ENCODE data around the gene LRRFIP1. TPM values are rescaled to one million over a fixed set of nuclear protein-coding genes. Genes with fewer than 3 reads are reported as not detected.

The LRRFIP1 gene
- polyA plus RNA-seq, 1 donor (not counting 4 experiments of a cell fraction or from before 2014, with no cell fraction given): 115 TPM

GRCh38 chr2:237592425-237592980 is 34.9 kb upstream of the LRRFIP1 start:
- FAIRE-seq (no peak), DNase-seq (ENCODE audit: low read depth, low spot score) (no peak)
- H2AFZ ChIP-seq (ENCODE audit: control insufficient read depth, low read length): no peak overlapping the region
- TF ChIP-seq EZH2 (IDR thresholded peaks at IDR 0.05; ENCODE audit: low read length): no peak
- no peak for TF ChIP-seq CTCF (optimal IDR thresholded peaks at IDR 0.05 in 1 of 3, IDR thresholded peaks at IDR 0.05 in 1 of 3, conservative IDR thresholded peaks at IDR 0.05 in 1 of 3; ENCODE audit: extremely low read depth in 1 of 3, insufficient read depth in 2 of 3, low read length in 3 of 3)
- no peak overlapping the region for H3K27ac ChIP-seq (ENCODE audit: control insufficient read depth, insufficient read depth, low read length)
- no peaks in the 10 kb centered on the region for H4K20me1 ChIP-seq (ENCODE audit: control insufficient read depth, extremely low read depth, insufficient read depth, low read length)
- H3K4me2 ChIP-seq (ENCODE audit: control insufficient read depth, extremely low read depth, insufficient read depth, low read depth, low read length): no peak overlapping the region
- no peaks in the 10 kb centered on the region for H3K9me3 ChIP-seq (ENCODE audit: control insufficient read depth, low read depth, low read length)
- no peaks in the 10 kb centered on the region for H3K9me1 ChIP-seq (ENCODE audit: control insufficient read depth, extremely low read depth, insufficient read depth, low read length)
- dilution Hi-C loops (cut with MboI; ENCODE audit: extremely low pct_ligation_motif_present, low sequenced_read_pairs): no loop called here
- no peaks in the 10 kb centered on the region for H3K79me2 ChIP-seq (ENCODE audit: control insufficient read depth, insufficient read depth, low read length)
- H3K27me3 ChIP-seq (ENCODE audit: control insufficient read depth, extremely low read depth, insufficient read depth, low read length): no peaks in the 10 kb centered on the region
- no peaks in the 10 kb centered on the region for H3K36me3 ChIP-seq (ENCODE audit: control insufficient read depth in 2 of 2, extremely low read depth in 1 of 2, insufficient read depth in 2 of 2, low read length in 2 of 2)
- no peak overlapping the region for H3K4me3 ChIP-seq (ENCODE audit: control insufficient read depth in 2 of 3, extremely low read depth in 1 of 3, insufficient read depth in 2 of 3, low read depth in 1 of 3, low read length in 3 of 3)
- H3K4me1 ChIP-seq (ENCODE audit: control insufficient read depth, extremely low read depth, insufficient read depth, low read length): peaks cover 19% of the 10 kb centered on the region
- no peak overlapping the region for H3K9ac ChIP-seq (ENCODE audit: control insufficient read depth, extremely low read depth, insufficient read depth, low read length)

- Histone ChIP-seq H3K4me1 (ENCODE audit: control insufficient read depth, extremely low read depth, insufficient read depth, low read length) (peaks cover 19% of the 10 kb centered on the region), H3K9me3 (ENCODE audit: control insufficient read depth, low read depth, low read length) (no peaks in the 10 kb centered on the region), H3K4me2 (ENCODE audit: control insufficient read depth, extremely low read depth, insufficient read depth, low read depth, low read length) (no peak overlapping the region), H3K36me3 (ENCODE audit: control insufficient read depth in 2 of 2, extremely low read depth in 1 of 2, insufficient read depth in 2 of 2, low read length in 2 of 2) (no peaks in the 10 kb centered on the region), H3K79me2 (ENCODE audit: control insufficient read depth, insufficient read depth, low read length) (no peaks in the 10 kb centered on the region), H3K9me1 (ENCODE audit: control insufficient read depth, extremely low read depth, insufficient read depth, low read length) (no peaks in the 10 kb centered on the region), H3K27me3 (ENCODE audit: control insufficient read depth, extremely low read depth, insufficient read depth, low read length) (no peaks in the 10 kb centered on the region), H3K27ac (ENCODE audit: control insufficient read depth, insufficient read depth, low read length) (no peak overlapping the region), H3K9ac (ENCODE audit: control insufficient read depth, extremely low read depth, insufficient read depth, low read length) (no peak overlapping the region), H4K20me1 (ENCODE audit: control insufficient read depth, extremely low read depth, insufficient read depth, low read length) (no peaks in the 10 kb centered on the region), H3K4me3 (ENCODE audit: control insufficient read depth in 2 of 3, extremely low read depth in 1 of 3, insufficient read depth in 2 of 3, low read depth in 1 of 3, low read length in 3 of 3) (no peak overlapping the region), H2AFZ (ENCODE audit: control insufficient read depth, low read length) (no peak overlapping the region)
- DNase-seq (ENCODE audit: low read depth, low spot score) (no peak), FAIRE-seq (no peak)
- no peak for TF ChIP-seq EZH2 (IDR thresholded peaks at IDR 0.05; ENCODE audit: low read length)
- TF ChIP-seq CTCF (optimal IDR thresholded peaks at IDR 0.05 in 1 of 3, IDR thresholded peaks at IDR 0.05 in 1 of 3, conservative IDR thresholded peaks at IDR 0.05 in 1 of 3; ENCODE audit: extremely low read depth in 1 of 3, insufficient read depth in 2 of 3, low read length in 3 of 3): no peak
- dilution Hi-C loops (cut with MboI; ENCODE audit: extremely low pct_ligation_motif_present, low sequenced_read_pairs): no loop called here
Measured at GRCh38 chr2:237593036-237593435, 34.4 kb upstream of the LRRFIP1 start.
